ENCODE measurements around the gene SENP2.
"Not testable (repeated sequence)": the region's sequence is repeated elsewhere in the genome, so short reads cannot be mapped to it uniquely, and the experiment has no call there.

Gene SENP2

GRCh38 chr3:185659942-185660921, 74.1 kb downstream of the SENP2 start:
- DNase-seq (ENCODE audit: low read depth, low spot score), result peak; percentile 71
- H3K4me3 ChIP-seq (ENCODE audit: low read length), result no peak overlapping the region

DNA sequence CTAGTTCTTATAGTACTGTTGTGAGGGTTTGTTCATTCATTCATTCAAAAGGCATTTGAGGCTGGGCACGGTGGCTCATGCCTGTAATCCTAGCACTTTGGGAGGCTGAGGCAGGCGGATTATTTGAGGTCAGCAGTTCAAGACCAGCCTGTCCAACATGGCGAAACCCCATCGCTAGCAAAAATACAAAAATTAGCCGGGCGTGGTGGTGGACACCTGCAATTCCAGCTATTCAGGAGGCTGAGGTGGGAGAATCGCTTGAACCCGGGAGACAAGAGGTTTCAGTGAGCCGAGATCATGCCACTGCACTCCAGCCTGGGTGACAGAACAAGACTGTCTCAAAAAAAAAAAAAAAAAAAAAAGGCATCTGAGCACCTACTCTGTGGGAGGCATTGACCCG, 75.2 kb downstream of the SENP2 start:
- DNase-seq (ENCODE audit: low read depth, low spot score); H3K4me3 ChIP-seq (ENCODE audit: low read length): not testable (repeated sequence)

GRCh38 chr3:185661772-185662171, 75.7 kb downstream of the SENP2 start:
- no peak for DNase-seq (ENCODE audit: low read depth, low spot score)
- H3K4me3 ChIP-seq (ENCODE audit: low read length), result no peak overlapping the region

GRCh38 chr3:185663929-185664328, 77.8 kb downstream of the SENP2 start:
- H3K4me3 ChIP-seq (ENCODE audit: low read length), result no peak overlapping the region
- no peak for DNase-seq (ENCODE audit: low read depth, low spot score)

GRCh38 chr3:185667574-185667973, 81.5 kb downstream of the SENP2 start:
- no peak for DNase-seq (ENCODE audit: low read depth, low spot score)

GRCh38 chr3:185677146-185677829, 91.2 kb downstream of the SENP2 start:
- DNase-seq (ENCODE audit: low read depth, low spot score), result peak; percentile 34
- no peak overlapping the region for H3K4me3 ChIP-seq (ENCODE audit: low read length)

More at GRCh38 chr3:185667574-185667973, 81.5 kb downstream of the SENP2 start:
- no peak overlapping the region for H3K4me3 ChIP-seq (ENCODE audit: low read length)

DNA sequence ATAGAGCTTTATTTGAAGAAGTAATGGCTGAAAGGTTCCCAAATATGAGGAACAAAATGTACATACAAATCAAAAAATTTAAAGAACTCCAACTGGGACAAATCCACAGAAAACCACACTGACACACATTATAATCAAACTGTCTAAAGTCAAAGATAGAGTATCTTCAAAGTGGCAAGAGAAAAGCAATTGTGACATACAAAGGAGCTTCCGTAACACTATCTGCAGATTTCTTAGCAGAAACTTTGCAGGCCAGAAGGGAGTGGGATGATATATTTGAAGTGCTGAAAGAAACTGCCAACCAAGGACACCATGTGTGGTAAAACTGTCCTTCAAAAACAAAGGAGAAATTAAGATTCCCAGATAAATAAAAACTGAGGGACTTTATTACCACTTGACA, 91.9 kb downstream of the SENP2 start:
- H3K4me3 ChIP-seq (ENCODE audit: low read length), result no peak overlapping the region
- no peak for DNase-seq (ENCODE audit: low read depth, low spot score)

DNA sequence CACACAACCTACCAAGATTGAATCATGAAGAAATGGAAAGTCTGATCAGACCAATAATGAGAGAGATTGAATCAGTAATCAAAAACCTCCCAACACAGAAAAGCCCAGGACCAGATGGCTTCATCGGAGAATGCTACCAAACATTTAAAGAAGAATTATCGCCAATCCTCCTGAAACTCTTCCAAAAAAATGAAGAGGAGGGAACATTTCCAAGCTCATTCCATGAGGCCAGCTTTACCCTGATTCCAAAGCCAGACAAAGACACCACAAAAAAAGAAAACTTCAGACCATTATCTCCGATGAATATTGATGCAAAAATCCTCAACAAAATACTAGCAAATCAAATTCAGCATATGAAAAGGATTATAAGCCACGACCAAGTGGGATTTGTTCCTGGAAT, 94.1 kb downstream of the SENP2 start:
- DNase-seq (ENCODE audit: low read depth, low spot score), result no peak
- H3K4me3 ChIP-seq (ENCODE audit: low read length), result no peak overlapping the region

Measured in Jurkat, Clone E6-1 (cell line).